ENCODE results near the gene COL23A1. TPM values are rescaled to one million over a fixed set of nuclear protein-coding genes. Genes with fewer than 3 reads are reported as not detected.

COL23A1 gene
- total and polyA plus RNA-seq, 2 donors (not counting 1 experiment from before 2014, with no cell fraction given), result 0.20 TPM; not detected in 1

DNA sequence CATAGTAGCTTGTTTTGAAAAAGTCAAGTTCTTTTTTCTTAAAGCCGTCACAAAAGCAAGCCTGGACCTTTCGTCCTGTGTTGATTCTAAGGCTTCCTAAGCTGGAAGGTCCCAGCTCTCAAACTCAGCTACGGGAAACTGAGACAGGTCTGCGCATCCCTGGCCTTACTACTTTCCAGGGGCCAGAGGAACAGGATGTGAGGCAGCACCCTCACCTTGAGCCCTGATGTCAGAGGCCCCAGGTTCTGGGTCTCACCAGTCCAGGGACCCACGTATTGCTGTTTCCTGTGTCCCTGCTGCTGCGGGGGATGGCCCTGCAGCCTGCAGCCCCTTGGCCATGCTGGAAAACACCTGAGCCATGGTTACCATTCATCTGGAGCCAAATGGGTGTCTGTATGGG lies 123.9 kb downstream of the COL23A1 start:
- H3K27me3 ChIP-seq (replicated peaks in 1 of 4; ENCODE audit: control extremely low read depth in 1 of 4, control insufficient read depth in 3 of 4, insufficient read depth in 4 of 4, low read length in 3 of 4), result peaks cover 0 to under 1% (median 0%) of the 10 kb centered on the region in 4 experiments
- H3K4me3 ChIP-seq (ENCODE audit: control extremely low read depth in 1 of 5, extremely low read depth in 1 of 5, insufficient read depth in 1 of 5, low read depth in 2 of 5, low read length in 4 of 5), result no peak overlapping the region
- 97% methylated on average over 6 of the region's 6 CpGs for WGBS (ENCODE audit: insufficient coverage)
- TF ChIP-seq CTCF (IDR thresholded peaks at IDR 0.05) (no peak), EZH2 (IDR thresholded peaks at IDR 0.05; ENCODE audit: borderline replicate concordance, insufficient read depth, low read depth, low read length, poor library complexity, severe bottlenecking) (no peak)
- no peaks in the 10 kb centered on the region for H3K79me2 ChIP-seq (ENCODE audit: control insufficient read depth, insufficient read depth, low read length)
- H3K27ac ChIP-seq (ENCODE audit: low read length in 2 of 2), result no peak overlapping the region
- POLR2A ChIA-PET, result no interaction called here
- DNase-seq (no peak), ATAC-seq (ENCODE audit: low read depth) (no peak)
- Mint-ChIP-seq H3K9me3 (ENCODE audit: insufficient read depth) (no peaks in the 10 kb centered on the region), H3K27me3 (peaks cover 20% of the 10 kb centered on the region), H3K4me3 (no peak overlapping the region), H3K4me1 (no peaks in the 10 kb centered on the region), H3K27ac (no peak overlapping the region)
- H3K9me3 ChIP-seq (ENCODE audit: control extremely low read depth in 1 of 3, control insufficient read depth in 2 of 3, insufficient read depth in 1 of 3, low read length in 2 of 3), result no peaks in the 10 kb centered on the region
- H2AFZ ChIP-seq (ENCODE audit: insufficient read depth, low read depth, low read length, poor library complexity, severe bottlenecking), result no peak overlapping the region
- no peaks in the 10 kb centered on the region for H3K36me3 ChIP-seq (replicated peaks in 1 of 2; ENCODE audit: control extremely low read depth in 1 of 2, control insufficient read depth in 1 of 2, extremely low read depth in 1 of 2, insufficient read depth in 2 of 2, low read length in 1 of 2)
- H3K9ac ChIP-seq (ENCODE audit: low read length), result no peak overlapping the region
- H4K20me1 ChIP-seq (ENCODE audit: control insufficient read depth, insufficient read depth, low read length, poor library complexity, severe bottlenecking), result no peaks in the 10 kb centered on the region
- CTCF ChIA-PET, result no interaction called here
- no peak overlapping the region for H3K4me2 ChIP-seq (replicated peaks; ENCODE audit: low read depth, low read length, poor library complexity, severe bottlenecking)
- no peaks in the 10 kb centered on the region for H3K4me1 ChIP-seq (ENCODE audit: control insufficient read depth in 2 of 2, insufficient read depth in 2 of 2, low read length in 2 of 2)
- intact Hi-C loops (cut with micrococcal nuclease), result no loop called here

DNA sequence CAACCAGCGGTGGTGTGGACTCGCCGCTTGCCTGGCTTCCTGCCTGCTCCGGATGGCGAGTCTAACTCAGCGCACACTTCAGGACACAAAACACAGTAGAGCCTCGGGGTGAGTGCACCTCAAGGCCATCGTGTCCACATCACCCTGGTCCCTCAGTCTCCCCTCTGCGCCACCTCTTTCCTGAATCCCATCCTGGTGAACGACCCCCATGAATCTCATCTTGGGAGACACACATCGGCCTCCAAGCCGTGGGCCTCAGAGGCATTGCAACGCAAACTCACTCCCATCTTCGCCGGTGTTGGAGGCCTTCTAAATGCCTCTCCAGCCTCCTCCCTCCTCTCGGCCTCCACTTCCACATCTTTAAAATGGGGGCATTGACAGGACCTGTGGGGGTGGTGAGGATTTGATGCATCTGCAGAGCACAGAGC lies 124.3 kb downstream of the COL23A1 start:
- Histone ChIP-seq H3K79me2 (ENCODE audit: control insufficient read depth, insufficient read depth, low read length) (no peaks in the 10 kb centered on the region), H2AFZ (ENCODE audit: insufficient read depth, low read depth, low read length, poor library complexity, severe bottlenecking) (no peak overlapping the region), H3K27ac (ENCODE audit: low read length in 2 of 2) (no peak overlapping the region), H3K9ac (ENCODE audit: low read length) (no peak overlapping the region), H3K36me3 (replicated peaks in 1 of 2; ENCODE audit: control extremely low read depth in 1 of 2, control insufficient read depth in 1 of 2, extremely low read depth in 1 of 2, insufficient read depth in 2 of 2, low read length in 1 of 2) (no peaks in the 10 kb centered on the region), H3K4me3 (ENCODE audit: control extremely low read depth in 1 of 5, extremely low read depth in 1 of 5, insufficient read depth in 1 of 5, low read depth in 2 of 5, low read length in 4 of 5) (no peak overlapping the region), H3K9me3 (ENCODE audit: control extremely low read depth in 1 of 3, control insufficient read depth in 2 of 3, insufficient read depth in 1 of 3, low read length in 2 of 3) (no peaks in the 10 kb centered on the region), H3K27me3 (replicated peaks in 1 of 4; ENCODE audit: control extremely low read depth in 1 of 4, control insufficient read depth in 3 of 4, insufficient read depth in 4 of 4, low read length in 3 of 4) (no peaks in the 10 kb centered on the region), H3K4me1 (ENCODE audit: control insufficient read depth in 2 of 2, insufficient read depth in 2 of 2, low read length in 2 of 2) (no peaks in the 10 kb centered on the region), H3K4me2 (replicated peaks; ENCODE audit: low read depth, low read length, poor library complexity, severe bottlenecking) (no peak overlapping the region), H4K20me1 (ENCODE audit: control insufficient read depth, insufficient read depth, low read length, poor library complexity, severe bottlenecking) (no peaks in the 10 kb centered on the region)
- Mint-ChIP-seq H3K9me3 (ENCODE audit: insufficient read depth) (no peaks in the 10 kb centered on the region), H3K27me3 (peaks cover 20% of the 10 kb centered on the region), H3K4me1 (no peaks in the 10 kb centered on the region), H3K4me3 (no peak overlapping the region), H3K27ac (no peak overlapping the region)
- intact Hi-C loops (cut with micrococcal nuclease), result no loop called here
- TF ChIP-seq EZH2 (IDR thresholded peaks at IDR 0.05; ENCODE audit: borderline replicate concordance, insufficient read depth, low read depth, low read length, poor library complexity, severe bottlenecking), result no peak
- TF ChIP-seq CTCF (IDR thresholded peaks at IDR 0.05), result no peak
- POLR2A ChIA-PET, result no interaction called here
- 85% methylated on average over 9 of the region's 16 CpGs for WGBS (ENCODE audit: insufficient coverage)
- DNase-seq, result no peak
- CTCF ChIA-PET, result no interaction called here
- no peak for ATAC-seq (ENCODE audit: low read depth)

Data from B cell (primary cell).